Suppressor macrophage (primary cell): ENCODE data around the gene TWIST1.

Experiments
- DNase-seq, 4 experiments: peaks; one replicate each; pipeline ENCODE4 v3.0.0-alpha.2; 2020 to 2022

TWIST1 gene

GRCh38 chr7:19094598-19095352, 22.7 kb downstream of the TWIST1 start:
- DNase-seq = no peak

- DNase-seq = no peak
These were observed 23.3 kb downstream of the TWIST1 start for GRCh38 chr7:19094138-19094537.

- no peak for DNase-seq
These were observed 25.8 kb downstream of the TWIST1 start for GRCh38 chr7:19091550-19092200.

- no peak for DNase-seq
These were observed 26.9 kb downstream of the TWIST1 start for GRCh38 chr7:19090526-19090925.

GRCh38 chr7:19089797-19090196, 27.6 kb downstream of the TWIST1 start:
- no peak for DNase-seq

- no peak for DNase-seq
These were observed 28.1 kb downstream of the TWIST1 start for GRCh38 chr7:19089378-19089777.

- no peak for DNase-seq
These were observed 37.3 kb downstream of the TWIST1 start for GRCh38 chr7:19080093-19080492.

GRCh38 chr7:19079066-19079465, 38.4 kb downstream of the TWIST1 start:
- no peak for DNase-seq

GRCh38 chr7:19069842-19070241, 47.6 kb downstream of the TWIST1 start:
- DNase-seq = no peak

- no peak for DNase-seq
These were observed 51.3 kb downstream of the TWIST1 start for GRCh38 chr7:19066170-19066569.
